ENCODE measurements around the gene SAV1. TPM values are rescaled to one million over a fixed set of nuclear protein-coding genes. Genes with fewer than 3 reads are reported as not detected.

The SAV1 gene
- total RNA-seq, 4 donors from 2014 or later: 13.5 to 25.0 (median 19.2) TPM

DNA sequence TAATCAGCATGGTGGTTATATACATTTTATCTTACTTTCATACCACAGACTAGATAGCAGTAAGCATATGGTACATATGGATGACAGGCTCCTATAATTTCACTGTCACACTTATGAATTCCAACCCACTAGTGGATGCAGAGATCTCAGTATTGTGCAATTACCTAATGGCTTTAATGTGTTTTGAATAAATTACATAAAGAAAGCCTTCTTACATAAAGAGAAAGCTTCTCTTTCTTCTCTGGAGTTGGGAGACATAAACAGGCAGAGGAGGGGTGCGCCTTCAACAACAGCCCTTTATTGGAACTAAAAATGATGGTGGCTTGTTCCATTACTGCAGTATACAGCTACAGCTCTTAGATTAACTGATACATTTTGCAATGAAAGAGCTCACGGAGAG, 52.6 kb downstream of the SAV1 start:
- Histone ChIP-seq H3K4me1 (no peaks in the 10 kb centered on the region), H3K27ac (no peak overlapping the region), H3K9me3 (no peaks in the 10 kb centered on the region), H3K4me3 (no peak overlapping the region), H3K27me3 (no peaks in the 10 kb centered on the region), H3K36me3 (peaks cover 0 to 20% (median 0%) of the 10 kb centered on the region in 3 donors)
- intact Hi-C loops (cut with DNase I): no loop called here
- WGBS, 2 donors: 97 to 100% methylated on average over 2 of the region's 2 CpGs
- DNase-seq: no peak
- TF ChIP-seq CTCF (IDR thresholded peaks at IDR 0.05): no peak
- TF ChIP-seq POLR2A (IDR thresholded peaks at IDR 0.05): no peak

DNA sequence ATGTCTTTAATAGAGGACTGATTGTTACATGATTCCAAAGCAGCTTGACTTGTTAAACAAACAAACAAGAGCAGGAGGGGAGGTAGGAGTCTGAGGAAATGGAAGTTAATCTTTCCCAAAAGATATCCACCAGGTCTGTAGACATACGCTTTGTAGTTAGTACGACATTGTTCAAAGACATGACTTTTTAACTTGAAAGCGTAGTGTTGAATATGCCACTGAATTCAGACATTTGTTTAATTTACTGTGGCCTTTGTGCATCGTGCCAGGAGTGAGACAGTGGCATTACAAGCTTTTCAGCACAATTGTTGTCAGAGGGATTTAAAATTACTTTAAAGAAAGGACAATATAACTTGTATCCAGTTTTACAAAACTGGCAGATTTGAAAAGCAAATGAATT, 53.0 kb downstream of the SAV1 start:
- WGBS, 2 donors: 63 to 84% methylated on average over 4 of the region's 4 CpGs
- no peak for DNase-seq
- Histone ChIP-seq H3K27ac (no peak overlapping the region), H3K36me3 (peaks cover 0 to 20% (median 0%) of the 10 kb centered on the region in 3 donors), H3K4me1 (no peaks in the 10 kb centered on the region), H3K27me3 (no peaks in the 10 kb centered on the region), H3K9me3 (no peaks in the 10 kb centered on the region), H3K4me3 (no peak overlapping the region)
- intact Hi-C loops (cut with DNase I): no loop called here
- TF ChIP-seq POLR2A (IDR thresholded peaks at IDR 0.05) (no peak), CTCF (IDR thresholded peaks at IDR 0.05) (no peak)

GRCh38 chr14:50612806-50613205, 55.3 kb downstream of the SAV1 start:
- no peak for DNase-seq
- TF ChIP-seq POLR2A (IDR thresholded peaks at IDR 0.05) (no peak), CTCF (IDR thresholded peaks at IDR 0.05) (no peak)
- Histone ChIP-seq H3K27me3 (no peaks in the 10 kb centered on the region), H3K27ac (no peak overlapping the region), H3K36me3 (peaks cover 0 to 20% (median 0%) of the 10 kb centered on the region in 3 donors), H3K9me3 (no peaks in the 10 kb centered on the region), H3K4me1 (no peaks in the 10 kb centered on the region), H3K4me3 (no peak overlapping the region)
- intact Hi-C loops (cut with DNase I): no loop called here
- 93 to 97% methylated on average over 3 of the region's 3 CpGs for WGBS, 2 donors

GRCh38 chr14:50610465-50610864, 57.6 kb downstream of the SAV1 start:
- WGBS, 2 donors: 86 to 94% methylated on average over 1 of the region's 1 CpG
- Histone ChIP-seq H3K27ac (no peak overlapping the region), H3K4me3 (no peak overlapping the region), H3K36me3 (peaks cover 0 to 6% (median 0%) of the 10 kb centered on the region in 3 donors), H3K4me1 (no peaks in the 10 kb centered on the region), H3K9me3 (no peaks in the 10 kb centered on the region), H3K27me3 (no peaks in the 10 kb centered on the region)
- TF ChIP-seq CTCF (IDR thresholded peaks at IDR 0.05) (no peak), POLR2A (IDR thresholded peaks at IDR 0.05) (no peak)
- intact Hi-C loops (cut with DNase I): no loop called here
- no peak for DNase-seq

- H3K4me1 ChIP-seq: no peaks in the 10 kb centered on the region
- no peaks in the 10 kb centered on the region for H3K9me3 ChIP-seq
- DNase-seq: no peak
- TF ChIP-seq CTCF (IDR thresholded peaks at IDR 0.05) (no peak), POLR2A (IDR thresholded peaks at IDR 0.05) (no peak)
- H3K27ac ChIP-seq: no peak overlapping the region
- no peak overlapping the region for H3K4me3 ChIP-seq
- H3K27me3 ChIP-seq: no peaks in the 10 kb centered on the region
- no peaks in the 10 kb centered on the region for H3K36me3 ChIP-seq
- intact Hi-C loops (cut with DNase I): no loop called here
- 40 to 79% methylated on average over 1 of the region's 1 CpG for WGBS, 2 donors
These were observed 59.7 kb downstream of the SAV1 start for GRCh38 chr14:50608302-50608851.

Data from esophagus squamous epithelium (tissue), 5 donors.